ENCODE measurements around the gene RPRD1A.
A peak's percentile ranks its signal among the peaks of the same experiment; 100 is the strongest.
"Not testable (repeated sequence)": the region's sequence is repeated elsewhere in the genome, so short reads cannot be mapped to it uniquely, and the experiment has no call there.

Gene RPRD1A

GRCh38 chr18:35968278-35968880 is 99.0 kb downstream of the RPRD1A start:
- DNase-seq (ENCODE audit: low spot score): no peak

DNA sequence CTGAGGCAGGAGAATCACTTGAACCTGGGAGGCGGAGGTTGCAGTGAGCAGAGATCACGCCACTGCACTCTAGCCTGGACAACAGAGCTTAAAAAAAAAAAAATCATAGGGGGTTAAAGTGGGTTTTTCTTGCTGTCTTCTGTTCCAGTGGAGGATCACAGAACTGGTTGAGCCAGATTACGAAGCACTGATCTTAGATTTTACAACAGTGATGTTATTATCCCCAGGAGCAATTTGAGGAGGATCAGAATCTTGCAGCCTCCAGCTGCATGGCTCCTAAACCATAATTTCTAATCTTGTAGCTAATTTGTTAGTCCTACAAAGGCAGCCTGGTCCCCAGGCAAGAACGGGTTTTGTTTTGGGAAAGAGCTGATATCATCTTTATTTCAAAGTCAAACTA is 99.5 kb downstream of the RPRD1A start:
- DNase-seq (ENCODE audit: low spot score): not testable (repeated sequence)

DNA sequence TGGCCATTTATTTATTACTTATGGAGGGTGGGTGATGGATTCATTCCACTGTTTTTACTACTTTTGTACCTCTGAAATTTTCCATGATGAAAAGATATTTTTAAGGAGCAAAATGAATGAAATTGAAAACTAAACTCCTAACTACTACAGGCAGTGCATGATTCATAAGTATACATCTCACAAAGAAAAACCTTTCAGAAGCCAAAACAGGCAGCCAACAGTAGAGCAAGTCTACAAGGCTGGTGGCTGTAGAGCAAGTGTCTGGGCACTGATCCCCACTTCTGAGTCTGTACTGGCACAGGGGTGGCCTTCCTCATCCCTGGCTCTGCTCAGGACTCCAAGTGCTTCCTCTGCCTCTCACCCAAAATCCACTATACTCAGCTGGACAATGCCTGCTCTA is 103.0 kb downstream of the RPRD1A start:
- no peak for DNase-seq (ENCODE audit: low spot score)

GRCh38 chr18:35962320-35962719 is 105.0 kb downstream of the RPRD1A start:
- DNase-seq (ENCODE audit: low spot score): no peak

DNA sequence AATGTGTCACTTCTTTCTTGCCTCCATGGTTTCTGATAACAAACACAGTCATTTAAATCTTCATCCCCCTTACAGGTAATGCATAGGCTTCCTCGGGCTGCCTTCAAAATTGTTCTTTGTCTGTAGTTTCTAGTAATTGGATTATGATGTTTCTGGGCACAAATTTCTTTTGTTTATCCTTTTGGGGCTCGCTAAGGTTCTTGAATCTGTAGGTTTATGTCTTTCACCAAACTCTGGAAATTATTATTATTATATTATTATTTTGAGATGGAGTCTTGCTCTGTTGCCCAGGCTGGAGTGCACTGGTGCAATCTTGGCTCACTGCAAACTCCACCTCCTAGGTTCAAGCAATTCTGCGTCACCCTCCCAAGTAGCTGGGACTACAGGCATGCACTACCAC is 111.1 kb downstream of the RPRD1A start:
- no peak for DNase-seq (ENCODE audit: low spot score)

DNA sequence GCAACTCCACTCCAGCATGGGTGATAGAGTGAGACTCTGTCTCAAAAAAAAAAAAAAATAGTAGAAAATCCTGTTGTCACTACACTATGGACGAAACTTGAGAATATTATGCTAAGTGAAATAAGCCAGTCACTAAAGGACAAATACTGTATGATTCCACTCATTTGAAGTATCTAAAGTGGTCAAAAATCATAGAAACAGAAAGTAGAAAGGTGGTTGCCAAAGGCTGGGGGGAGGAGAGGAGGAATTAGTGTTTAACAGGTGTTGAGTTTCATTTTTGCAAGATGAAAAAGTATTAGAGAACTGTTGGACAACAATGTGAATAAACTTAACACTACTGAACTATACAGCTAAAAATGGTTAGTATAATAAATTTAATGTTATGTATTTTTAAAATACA is 113.7 kb downstream of the RPRD1A start:
- DNase-seq (ENCODE audit: low spot score): no peak

DNA sequence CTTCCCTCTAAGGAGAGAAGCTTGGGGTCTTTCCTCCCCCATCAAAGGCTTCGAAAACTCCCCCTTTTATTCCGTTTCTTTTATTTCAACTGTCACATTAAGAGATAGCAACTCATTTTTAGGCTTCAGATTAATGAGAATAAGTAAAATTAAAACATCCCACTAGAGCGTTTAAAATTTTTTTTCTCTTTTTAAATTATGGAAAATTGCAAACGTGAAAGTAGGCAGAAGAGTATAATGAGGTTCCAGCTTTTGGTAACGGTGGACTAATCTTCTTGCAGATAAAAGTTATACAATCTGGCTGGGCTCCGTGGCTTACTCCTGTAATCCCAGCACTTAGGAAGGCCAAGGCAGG is 116.8 kb downstream of the RPRD1A start:
- DNase-seq (ENCODE audit: low spot score): no peak

DNA sequence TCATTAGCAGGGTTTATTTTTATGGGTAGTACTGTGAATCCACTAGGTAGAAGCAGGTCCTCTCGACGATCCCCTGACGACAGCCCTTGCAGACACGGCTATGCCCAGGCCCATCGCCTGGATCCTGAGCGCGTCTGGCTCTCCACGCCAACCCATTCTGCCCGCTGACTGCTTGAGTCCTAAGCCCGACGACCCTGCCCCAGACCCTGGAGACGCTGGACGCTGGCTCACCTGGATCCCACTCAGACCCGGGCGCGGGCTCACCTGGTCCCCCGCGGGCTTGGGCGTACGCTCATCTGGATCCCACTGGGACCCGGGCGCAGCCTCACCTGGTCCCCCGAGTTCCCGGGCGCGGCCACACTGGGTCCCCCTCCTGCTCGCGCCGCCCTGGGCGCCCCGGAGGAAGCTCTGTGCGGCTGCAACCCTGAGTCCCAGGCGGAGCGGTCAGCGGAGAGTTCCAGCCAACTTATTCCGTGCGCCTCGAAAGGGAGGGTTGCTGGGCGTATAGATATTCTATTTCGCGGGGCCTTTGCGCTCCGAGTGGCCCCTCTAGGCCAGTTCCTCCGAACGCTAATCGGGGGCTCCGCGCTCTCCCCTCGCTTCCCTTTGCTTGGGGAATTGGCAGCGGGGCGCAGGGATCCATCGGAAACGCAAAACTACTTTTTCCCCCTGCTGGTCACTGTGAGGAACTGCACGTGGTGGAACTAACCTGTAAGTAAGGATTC is 117.3 kb downstream of the RPRD1A start:
- peak; percentile 70 for DNase-seq (ENCODE audit: low spot score)

DNA sequence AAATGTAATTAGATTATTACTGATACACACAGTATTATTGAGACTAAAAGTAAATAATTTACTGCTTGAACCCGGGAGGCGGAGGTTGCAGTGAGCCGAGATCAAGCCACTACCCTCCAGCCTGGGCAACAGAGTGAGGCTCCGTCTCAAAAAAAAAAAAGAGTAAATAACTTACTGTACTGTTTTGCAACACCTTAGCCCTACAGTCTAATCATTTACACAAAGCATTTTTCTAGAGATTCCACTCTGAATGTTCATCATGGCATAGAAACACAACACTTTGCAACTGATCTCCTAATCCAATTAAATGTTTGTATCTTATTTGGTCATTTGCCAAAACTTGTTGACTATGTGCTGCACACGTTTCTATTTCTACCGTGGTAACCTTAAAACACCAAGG is 118.3 kb downstream of the RPRD1A start:
- DNase-seq (ENCODE audit: low spot score): no peak

DNA sequence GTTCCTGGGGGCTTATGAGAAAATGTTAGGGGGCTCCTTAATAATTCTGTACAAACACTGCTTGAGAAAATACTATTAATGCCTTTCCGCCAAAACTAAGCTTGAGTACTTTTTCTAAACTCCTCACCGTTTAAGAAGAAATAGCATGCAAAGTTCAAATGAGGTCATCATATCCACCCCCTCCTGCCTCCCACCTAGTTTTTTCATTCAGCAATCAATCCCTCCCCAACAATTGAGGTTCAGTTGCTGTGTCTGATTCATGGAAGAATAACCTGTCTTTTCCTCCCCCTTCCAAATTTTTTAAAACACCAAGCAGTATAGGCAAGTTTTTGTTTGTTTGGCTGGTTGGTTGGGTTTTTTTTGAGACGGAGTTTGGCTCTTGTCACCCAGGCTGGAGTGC is 119.3 kb downstream of the RPRD1A start:
- DNase-seq (ENCODE audit: low spot score): no peak

- DNase-seq (ENCODE audit: low spot score): no peak
Observed at GRCh38 chr18:35942661-35943060, 124.7 kb downstream of the RPRD1A start.

- no peak for DNase-seq (ENCODE audit: low spot score)
Observed at GRCh38 chr18:35942133-35942532, 125.2 kb downstream of the RPRD1A start.

DNA sequence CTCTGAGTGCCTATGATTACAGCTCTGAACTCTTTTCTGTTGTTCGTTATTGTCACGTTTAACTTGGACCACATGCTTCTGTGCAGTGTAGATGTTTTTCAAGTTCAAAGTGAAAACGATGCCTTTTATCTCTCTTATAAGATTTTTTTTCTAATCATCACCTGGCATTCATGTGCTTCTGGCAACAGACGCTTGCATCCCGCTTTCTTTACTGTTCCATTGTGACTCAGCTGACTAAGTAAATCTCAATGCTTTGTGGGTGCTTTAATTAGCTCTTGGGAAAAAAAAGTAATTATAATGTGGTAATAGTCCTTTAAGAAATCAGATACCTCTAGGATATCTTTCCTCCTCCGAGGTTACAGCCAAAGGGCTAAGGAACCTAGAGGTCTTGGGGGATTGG is 126.1 kb downstream of the RPRD1A start:
- DNase-seq (ENCODE audit: low spot score): no peak

All from AG20443 (cell line).